Measurements from ENCODE around the gene ABHD16A. TPM values are rescaled to one million over a fixed set of nuclear protein-coding genes. Genes with fewer than 3 reads are reported as not detected.
A peak's percentile ranks its signal among the peaks of the same experiment; 100 is the strongest.
"Not testable (repeated sequence)": the region's sequence is repeated elsewhere in the genome, so short reads cannot be mapped to it uniquely, and the experiment has no call there.

The ABHD16A gene
- total and polyA plus RNA-seq, 10 donors, result 30.2 to 80.7 (median 64.2) TPM

DNA sequence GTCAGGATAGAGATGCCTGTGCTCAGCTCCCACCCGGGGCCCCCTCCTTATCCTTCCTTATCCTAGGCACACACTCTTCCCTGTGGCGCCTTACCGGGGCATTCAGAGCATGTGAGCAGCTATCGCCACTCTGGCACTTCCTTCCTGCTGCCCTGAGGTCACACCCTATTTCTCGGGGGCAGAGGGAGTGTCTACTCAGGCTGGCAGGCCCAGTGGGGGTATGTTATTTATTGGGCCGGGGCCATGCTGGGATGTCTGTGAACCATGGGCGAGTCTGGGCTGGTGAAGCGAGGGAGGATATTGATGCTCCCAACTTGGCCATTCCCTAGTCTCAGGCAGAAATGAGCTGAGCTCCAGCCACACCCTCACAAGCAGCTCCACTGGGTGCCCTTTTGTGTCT lies 8.1 kb upstream of the ABHD16A start:
- H3K27ac ChIP-seq, result peak overlapping the region in 1 of 8 donors; percentile 9
- DNase-seq, result no peak
- 22 to 37% (median 29%) methylated on average over 8 of the region's 8 CpGs for WGBS, 5 donors

DNA sequence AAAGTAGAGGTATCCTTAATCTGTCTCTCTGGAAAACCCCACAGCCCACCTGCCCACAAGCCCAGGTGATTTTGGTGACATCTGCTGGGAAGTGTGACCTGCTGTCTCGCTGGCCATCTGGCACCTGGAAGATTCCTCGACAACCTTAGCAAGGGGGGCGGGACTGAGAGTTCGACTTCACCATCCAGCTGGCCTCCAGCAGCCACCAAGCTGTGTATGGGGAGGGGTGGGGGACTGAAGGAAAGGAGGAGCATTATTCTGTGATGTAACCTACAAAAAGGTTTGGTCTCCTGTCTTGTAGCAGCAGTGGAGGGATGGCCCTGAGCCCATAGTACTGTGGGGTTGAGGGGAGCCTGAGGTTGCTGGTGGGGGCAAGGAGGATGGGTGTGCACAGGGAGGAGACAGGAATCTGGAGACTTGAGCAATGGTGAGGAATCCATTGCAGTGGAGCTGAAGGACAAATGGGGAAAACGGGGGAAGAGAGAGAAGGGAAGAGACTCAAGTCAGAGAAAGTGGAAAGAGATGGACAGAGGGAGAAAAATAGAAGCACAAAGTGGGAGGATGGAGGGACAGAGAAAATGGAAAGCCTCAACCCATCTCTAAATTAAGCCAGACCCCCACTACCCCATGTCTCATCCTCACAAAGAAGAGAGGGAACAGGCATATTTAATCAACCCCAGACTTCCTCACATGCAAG lies 7.5 kb upstream of the ABHD16A start:
- no peak overlapping the region for H3K4me3 ChIP-seq
- peak overlapping the region in 1 of 8 donors; percentile 9 for H3K27ac ChIP-seq
- H3K9me3 ChIP-seq, result no peaks in the 10 kb centered on the region
- H3K36me3 ChIP-seq, result no peaks in the 10 kb centered on the region
- TF ChIP-seq, protein P1, sequence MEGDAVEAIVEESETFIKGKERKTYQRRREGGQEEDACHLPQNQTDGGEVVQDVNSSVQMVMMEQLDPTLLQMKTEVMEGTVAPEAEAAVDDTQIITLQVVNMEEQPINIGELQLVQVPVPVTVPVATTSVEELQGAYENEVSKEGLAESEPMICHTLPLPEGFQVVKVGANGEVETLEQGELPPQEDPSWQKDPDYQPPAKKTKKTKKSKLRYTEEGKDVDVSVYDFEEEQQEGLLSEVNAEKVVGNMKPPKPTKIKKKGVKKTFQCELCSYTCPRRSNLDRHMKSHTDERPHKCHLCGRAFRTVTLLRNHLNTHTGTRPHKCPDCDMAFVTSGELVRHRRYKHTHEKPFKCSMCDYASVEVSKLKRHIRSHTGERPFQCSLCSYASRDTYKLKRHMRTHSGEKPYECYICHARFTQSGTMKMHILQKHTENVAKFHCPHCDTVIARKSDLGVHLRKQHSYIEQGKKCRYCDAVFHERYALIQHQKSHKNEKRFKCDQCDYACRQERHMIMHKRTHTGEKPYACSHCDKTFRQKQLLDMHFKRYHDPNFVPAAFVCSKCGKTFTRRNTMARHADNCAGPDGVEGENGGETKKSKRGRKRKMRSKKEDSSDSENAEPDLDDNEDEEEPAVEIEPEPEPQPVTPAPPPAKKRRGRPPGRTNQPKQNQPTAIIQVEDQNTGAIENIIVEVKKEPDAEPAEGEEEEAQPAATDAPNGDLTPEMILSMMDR (IDR thresholded peaks at IDR 0.05 in 8 of 11, conservative IDR thresholded peaks at IDR 0.05 in 3 of 11), result no peak
- TF ChIP-seq POLR2AphosphoS5 (IDR thresholded peaks at IDR 0.05) (no peak), POLR2A (IDR thresholded peaks at IDR 0.05) (no peak)
- H3K4me1 ChIP-seq, result peaks cover 0 to 20% (median 8%) of the 10 kb centered on the region in 6 donors
- intact Hi-C loops (cut with DNase I; ENCODE audit: low total_unique reads), result no loop called here
- DNase-seq, result no peak
- 66 to 82% (median 69%) methylated on average over 5 of the region's 5 CpGs for WGBS, 5 donors
- H3K27me3 ChIP-seq (replicated peaks in 1 of 7), result no peaks in the 10 kb centered on the region

More for the DNA sequence above, 8.1 kb upstream of the ABHD16A start:
- Histone ChIP-seq H3K27me3 (replicated peaks in 1 of 7) (no peaks in the 10 kb centered on the region), H3K4me1 (peaks cover 0 to 20% (median 8%) of the 10 kb centered on the region in 6 donors), H3K4me3 (no peak overlapping the region), H3K9me3 (no peaks in the 10 kb centered on the region), H3K36me3 (no peaks in the 10 kb centered on the region)
- intact Hi-C loops (cut with DNase I; ENCODE audit: low total_unique reads), result no loop called here
- TF ChIP-seq POLR2AphosphoS5 (IDR thresholded peaks at IDR 0.05) (no peak), POLR2A (IDR thresholded peaks at IDR 0.05) (no peak)
- TF ChIP-seq, protein P1 (IDR thresholded peaks at IDR 0.05 in 8 of 11, conservative IDR thresholded peaks at IDR 0.05 in 3 of 11), result no peak

GRCh38 chr6:31709157-31709556 lies 6.0 kb upstream of the ABHD16A start:
- H3K27ac ChIP-seq; H3K4me3 ChIP-seq; H3K9me3 ChIP-seq; H3K27me3 ChIP-seq (replicated peaks in 1 of 7); intact Hi-C loops (cut with DNase I; ENCODE audit: low total_unique reads); H3K36me3 ChIP-seq; DNase-seq: not testable (repeated sequence)
- peaks cover 0 to 21% (median 8%) of the 10 kb centered on the region in 6 donors for H3K4me1 ChIP-seq
- WGBS, 5 donors, result 82 to 92% (median 85%) methylated on average over 11 of the region's 11 CpGs

- Histone ChIP-seq H3K27me3 (replicated peaks in 1 of 7) (no peaks in the 10 kb centered on the region), H3K9me3 (no peaks in the 10 kb centered on the region), H3K36me3 (no peaks in the 10 kb centered on the region), H3K27ac (no peak overlapping the region), H3K4me3 (no peak overlapping the region), H3K4me1 (peaks cover 0 to 30% (median 16%) of the 10 kb centered on the region in 6 donors)
- TF ChIP-seq, protein P1 (IDR thresholded peaks at IDR 0.05 in 8 of 11, conservative IDR thresholded peaks at IDR 0.05 in 3 of 11), result no peak
- no peak for TF ChIP-seq POLR2AphosphoS5 (IDR thresholded peaks at IDR 0.05)
- no peak for TF ChIP-seq POLR2A (IDR thresholded peaks at IDR 0.05)
- WGBS, 5 donors, result 90 to 96% (median 92%) methylated on average over 3 of the region's 3 CpGs
- DNase-seq, result no peak
- intact Hi-C loops (cut with DNase I; ENCODE audit: low total_unique reads), result no loop called here
Measured at GRCh38 chr6:31708224-31708623, 5.1 kb upstream of the ABHD16A start.
